PC-9 (cell line): Measurements from ENCODE around the gene RPL32. TPM values are rescaled to one million over a fixed set of nuclear protein-coding genes. Genes with fewer than 3 reads are reported as not detected.
"Not testable (repeated sequence)": the region's sequence is repeated elsewhere in the genome, so short reads cannot be mapped to it uniquely, and the experiment has no call there.

Experiments used
- BruUV-seq: library from RNA; stranded (reverse); fragments of 400-500 nt; replicated peaks from 2 replicates; lab custom pipeline; 2021; lab: Mats Ljungman, UMichigan
- CTCF ChIA-PET: fragments of 300-600 bp; sonication (Branson Sonifier 250); formaldehyde crosslinking; loops from one replicate; lab custom pipeline; 2022; ENCODE audit warnings: antibody characterized with exemption; lab: Charles Lee
- POLR2A ChIA-PET: fragments of 300-600 bp; sonication (Branson Sonifier 250); formaldehyde crosslinking; loops from one replicate; lab custom pipeline; 2022; ENCODE audit warnings: antibody characterized with exemption; ENCODE audit not compliant: unreplicated experiment; lab: Charles Lee
- DNase-seq, 2 experiments: peaks; one replicate each; pipeline versions ENCODE4 v3.0.0 to v3.0.0-alpha.2; 2015 to 2022; ENCODE audit warnings: mixed read lengths in 1 of 2
- H2AFZ ChIP-seq: fragments of 200-600 bp; sonication (generic); 2 replicates; pipeline ENCODE4 v1.8.1; 2017; ENCODE audit warnings: antibody characterized with exemption
- H3F3A ChIP-seq: fragments of 200-600 bp; sonication (generic); 2 replicates; pipeline ENCODE4 v1.8.1; 2017; ENCODE audit warnings: antibody characterized with exemption, mild to moderate bottlenecking, low read depth; ENCODE audit not compliant: insufficient read depth
- H3K27ac ChIP-seq: fragments of 200-600 bp; sonication (generic); 2 replicates; pipeline ENCODE4 v1.6.1; 2016; ENCODE audit warnings: mixed run types
- H3K27me3 ChIP-seq: fragments of 200-600 bp; sonication (generic); 2 replicates; pipeline ENCODE4 v1.6.1; 2016; ENCODE audit warnings: low read depth, mixed run types; ENCODE audit not compliant: insufficient read depth
- H3K36me3 ChIP-seq: fragments of 200-600 bp; sonication (generic); 2 replicates; pipeline ENCODE4 v1.6.1; 2016; ENCODE audit warnings: low read depth, mixed run types
- H3K4me1 ChIP-seq: fragments of 200-600 bp; sonication (generic); replicated peaks from 2 replicates; pipeline ENCODE4 v1.6.1; 2016; ENCODE audit warnings: mixed run types; ENCODE audit not compliant: insufficient read depth
- H3K4me2 ChIP-seq: fragments of 200-600 bp; sonication (generic); 2 replicates; pipeline ENCODE4 v1.6.1; 2017; ENCODE audit warnings: mixed run types
- H3K4me3 ChIP-seq: fragments of 200-600 bp; sonication (generic); 2 replicates; pipeline ENCODE4 v1.6.1; 2016; ENCODE audit warnings: mixed run types
- H3K79me2 ChIP-seq: fragments of 200-600 bp; sonication (generic); 2 replicates; pipeline ENCODE4 v1.6.1; 2017; ENCODE audit warnings: low read depth, mixed run types
- H3K9me2 ChIP-seq: fragments of 200-600 bp; sonication (generic); 2 replicates; pipeline ENCODE4 v1.8.1; 2017; ENCODE audit warnings: mild to moderate bottlenecking; ENCODE audit not compliant: insufficient read depth
- H3K9me3 ChIP-seq: fragments of 200-600 bp; sonication (generic); 2 replicates; pipeline ENCODE4 v1.8.1; 2016; ENCODE audit warnings: low read depth; ENCODE audit not compliant: insufficient read depth
- H4K20me1 ChIP-seq: fragments of 200-600 bp; sonication (generic); 2 replicates; pipeline ENCODE4 v1.8.1; 2017; ENCODE audit not compliant: insufficient read depth
- EZH2 ChIP-seq: fragments of 200-600 bp; sonication (generic); IDR thresholded peaks from 2 replicates; pipeline ENCODE4 v1.8.0; 2017; ENCODE audit warnings: antibody characterized with exemption, low read depth
- intact Hi-C: fragments of 100-400 bp; cut with micrococcal nuclease; formaldehyde crosslinking; loops from one replicate; pipeline ENCODE4 v1.10.0; 2022; ENCODE audit not compliant: unreplicated experiment
- total RNA-seq: library from RNA; stranded (reverse); gene quantifications from 2 replicates; pipeline ENCODE4 v1.2.3, GENCODE V29; 2021
- TF ChIP-seq, protein P1 (sequence below): fragments of 200-600 bp; sonication (generic); conservative IDR thresholded peaks from 2 replicates; pipeline ENCODE4 v1.6.1; 2017; ENCODE audit warnings: mixed run types, antibody characterized with exemption, mild to moderate bottlenecking, moderate library complexity

Gene RPL32
- total RNA-seq, 1 experiment from 2014 or later: 1,662 TPM

- Histone ChIP-seq H3K4me1 (no peaks in the 10 kb centered on the region), H3K36me3 (no peaks in the 10 kb centered on the region), H2AFZ (no peak overlapping the region), H3K4me2 (no peak overlapping the region), H3K27ac (no peak overlapping the region), H4K20me1 (no peaks in the 10 kb centered on the region), H3K79me2 (no peaks in the 10 kb centered on the region), H3K9me3 (no peaks in the 10 kb centered on the region), H3K9me2 (no peaks in the 10 kb centered on the region), H3F3A (no peaks in the 10 kb centered on the region), H3K27me3 (peaks cover 49% of the 10 kb centered on the region; the same call in 1 of the 2 replicates), H3K4me3 (no peak overlapping the region)
- no TSS peak for BruUV-seq
- intact Hi-C loops: no loop called here
- TF ChIP-seq EZH2: no peak
- TF ChIP-seq, protein P1, sequence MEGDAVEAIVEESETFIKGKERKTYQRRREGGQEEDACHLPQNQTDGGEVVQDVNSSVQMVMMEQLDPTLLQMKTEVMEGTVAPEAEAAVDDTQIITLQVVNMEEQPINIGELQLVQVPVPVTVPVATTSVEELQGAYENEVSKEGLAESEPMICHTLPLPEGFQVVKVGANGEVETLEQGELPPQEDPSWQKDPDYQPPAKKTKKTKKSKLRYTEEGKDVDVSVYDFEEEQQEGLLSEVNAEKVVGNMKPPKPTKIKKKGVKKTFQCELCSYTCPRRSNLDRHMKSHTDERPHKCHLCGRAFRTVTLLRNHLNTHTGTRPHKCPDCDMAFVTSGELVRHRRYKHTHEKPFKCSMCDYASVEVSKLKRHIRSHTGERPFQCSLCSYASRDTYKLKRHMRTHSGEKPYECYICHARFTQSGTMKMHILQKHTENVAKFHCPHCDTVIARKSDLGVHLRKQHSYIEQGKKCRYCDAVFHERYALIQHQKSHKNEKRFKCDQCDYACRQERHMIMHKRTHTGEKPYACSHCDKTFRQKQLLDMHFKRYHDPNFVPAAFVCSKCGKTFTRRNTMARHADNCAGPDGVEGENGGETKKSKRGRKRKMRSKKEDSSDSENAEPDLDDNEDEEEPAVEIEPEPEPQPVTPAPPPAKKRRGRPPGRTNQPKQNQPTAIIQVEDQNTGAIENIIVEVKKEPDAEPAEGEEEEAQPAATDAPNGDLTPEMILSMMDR: no peak
- CTCF ChIA-PET: no interaction called here
- POLR2A ChIA-PET: no interaction called here
- no peak for DNase-seq
Measured at GRCh38 chr3:12884790-12885582, 43.6 kb upstream of the RPL32 start.

DNA sequence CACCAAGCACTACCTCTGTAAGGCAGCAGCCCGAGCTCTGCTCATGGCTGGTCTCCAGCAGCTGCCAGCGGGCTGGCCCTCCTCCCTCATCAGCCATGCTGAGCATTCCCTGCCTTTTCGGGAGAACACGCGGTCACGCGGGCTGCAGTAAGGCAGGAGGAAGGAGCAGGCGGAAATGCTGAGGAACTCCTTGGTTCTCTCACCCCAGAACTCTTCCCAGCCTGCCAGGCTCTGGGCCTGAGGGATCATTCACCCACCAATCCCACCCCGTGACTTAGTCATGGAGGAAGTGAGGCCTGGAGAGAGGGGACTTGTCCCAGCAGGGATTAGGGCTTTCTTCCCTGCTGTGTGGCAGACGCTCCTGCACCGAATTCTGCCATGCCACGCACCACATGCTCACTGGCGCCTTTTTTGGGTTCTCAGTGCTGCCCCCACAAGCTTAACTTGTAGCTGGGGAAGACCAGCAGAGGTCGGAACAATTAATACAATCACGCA is 42.9 kb upstream of the RPL32 start:
- Histone ChIP-seq H3K36me3 (no peaks in the 10 kb centered on the region), H3K27me3 (peaks cover 43% of the 10 kb centered on the region; the same call in 1 of the 2 replicates), H4K20me1 (no peaks in the 10 kb centered on the region), H3K4me3 (no peak overlapping the region), H3K79me2 (no peaks in the 10 kb centered on the region), H3K4me2 (no peak overlapping the region), H3F3A (no peaks in the 10 kb centered on the region), H3K9me2 (no peaks in the 10 kb centered on the region), H3K9me3 (no peaks in the 10 kb centered on the region), H3K4me1 (no peaks in the 10 kb centered on the region), H3K27ac (no peak overlapping the region), H2AFZ (no peak overlapping the region)
- intact Hi-C loops: no loop called here
- BruUV-seq: no TSS peak
- POLR2A ChIA-PET: interaction anchor here (0.6 kb wide), 1 partner anchor 201 kb away, joined by 3 read pairs; no protein-coding TSS in a partner anchor
- CTCF ChIA-PET: no interaction called here
- TF ChIP-seq EZH2: no peak
- TF ChIP-seq, protein P1: no peak
- no peak for DNase-seq

- ChIA-PET POLR2A (no interaction called here), CTCF (no interaction called here)
- Histone ChIP-seq H2AFZ (no peak overlapping the region), H3K4me3 (no peak overlapping the region), H3F3A (no peaks in the 10 kb centered on the region), H3K4me1 (no peaks in the 10 kb centered on the region), H3K4me2 (no peak overlapping the region), H3K79me2 (no peaks in the 10 kb centered on the region), H3K9me3 (no peaks in the 10 kb centered on the region), H3K27ac (no peak overlapping the region), H4K20me1 (no peaks in the 10 kb centered on the region), H3K9me2 (no peaks in the 10 kb centered on the region), H3K36me3 (no peaks in the 10 kb centered on the region), H3K27me3 (peaks cover 28% of the 10 kb centered on the region; the same call in 1 of the 2 replicates)
- intact Hi-C loops: no loop called here
- TF ChIP-seq, protein P1: no peak
- TF ChIP-seq EZH2: no peak
- no TSS peak for BruUV-seq
- no peak for DNase-seq
Measured at GRCh38 chr3:12882336-12883310, 41.3 kb upstream of the RPL32 start.

DNA sequence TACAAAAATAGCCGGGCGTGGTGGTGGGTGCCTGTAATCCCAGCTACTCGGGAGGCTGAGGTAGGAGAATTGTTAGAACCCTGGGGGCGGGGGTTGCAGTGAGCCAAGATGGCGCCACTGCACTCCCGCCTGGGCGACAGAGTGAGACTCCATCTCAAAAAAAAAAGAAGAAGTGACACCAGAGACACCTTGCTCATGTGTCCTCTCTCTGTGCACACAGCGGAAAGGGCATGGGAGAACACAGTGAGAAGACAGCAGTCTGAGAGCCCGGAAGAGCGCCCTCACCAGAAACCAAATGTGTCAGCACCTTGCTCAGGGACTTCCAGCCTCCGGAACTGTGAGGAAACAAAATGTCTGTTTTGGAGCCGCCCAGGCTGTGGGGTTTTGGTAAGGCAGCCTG is 40.5 kb upstream of the RPL32 start:
- H3K27me3 ChIP-seq: peaks cover 20% of the 10 kb centered on the region; the same call in 1 of the 2 replicates
- H4K20me1 ChIP-seq, H3K4me3 ChIP-seq, H3K9me3 ChIP-seq, DNase-seq, H3K27ac ChIP-seq, H3K4me2 ChIP-seq, H3K79me2 ChIP-seq, H3K9me2 ChIP-seq, POLR2A ChIA-PET, intact Hi-C loops, H3K36me3 ChIP-seq, H2AFZ ChIP-seq, H3F3A ChIP-seq, H3K4me1 ChIP-seq, BruUV-seq, CTCF ChIA-PET: not testable (repeated sequence)
